Neural cell (in vitro differentiated cells): ENCODE measurements around the gene GSTT2. TPM values are rescaled to one million over a fixed set of nuclear protein-coding genes. Genes with fewer than 3 reads are reported as not detected.

Experiments
- H2AFZ ChIP-seq: fragments of 200-600, 300-800 bp; sonication (generic), shearing (Covaris generic); 2 replicates; pipeline ENCODE4 v1.6.0; 2014; ENCODE audit warnings: low read depth, mild to moderate bottlenecking, antibody characterized with exemption, low read length, moderate library complexity
- H3F3A ChIP-seq: fragments of 200-600 bp; shearing (Covaris generic); 2 replicates; pipeline ENCODE4 v1.6.1; 2016; ENCODE audit warnings: mild to moderate bottlenecking, moderate library complexity, mixed read lengths, antibody characterized with exemption, low read length; ENCODE audit not compliant: insufficient read depth, poor library complexity, severe bottlenecking
- H3K27ac ChIP-seq: fragments of 200-600, 300-800 bp; sonication (generic), shearing (Covaris generic); 2 replicates; pipeline ENCODE4 v1.5.1; 2014; ENCODE audit warnings: mild to moderate bottlenecking, low read length, moderate library complexity
- H3K27me3 ChIP-seq: fragments of 300-800, 200-600 bp; sonication (generic), shearing (Covaris generic); 2 replicates; pipeline ENCODE4 v1.6.0; 2014; ENCODE audit warnings: mild to moderate bottlenecking, low read depth, low read length, moderate library complexity; ENCODE audit not compliant: insufficient read depth
- H3K36me3 ChIP-seq: fragments of 300-800, 200-600 bp; sonication (generic), shearing (Covaris generic); 2 replicates; pipeline ENCODE4 v1.5.1; 2014; ENCODE audit warnings: mild to moderate bottlenecking, antibody characterized with exemption, low read length, moderate library complexity; ENCODE audit not compliant: insufficient read depth
- H3K4me2 ChIP-seq: fragments of 300-800, 200-600 bp; sonication (generic), shearing (Covaris generic); 2 replicates; pipeline ENCODE4 v1.6.0; 2014; ENCODE audit warnings: mild to moderate bottlenecking, low read length
- H3K4me3 ChIP-seq: fragments of 300-800, 200-600 bp; sonication (generic), shearing (Covaris generic); 2 replicates; pipeline ENCODE4 v1.5.1; 2014; ENCODE audit warnings: mild to moderate bottlenecking, low read length, moderate library complexity
- H3K79me2 ChIP-seq: fragments of 200-600 bp; shearing (Covaris generic); replicated peaks from 2 replicates; pipeline ENCODE4 v1.6.0; 2014; ENCODE audit warnings: mild to moderate bottlenecking, low read length, moderate library complexity; ENCODE audit not compliant: insufficient read depth
- H3K9ac ChIP-seq: fragments of 300-800, 200-600 bp; sonication (generic), shearing (Covaris generic); 2 replicates; pipeline ENCODE4 v1.6.1; 2016; ENCODE audit warnings: mild to moderate bottlenecking, low read length, mixed read lengths
- H3K9me2 ChIP-seq: fragments of 200-600 bp; shearing (Covaris generic); 2 replicates; pipeline ENCODE4 v1.6.1; 2016; ENCODE audit warnings: mild to moderate bottlenecking, low read length, mixed read lengths; ENCODE audit not compliant: insufficient read depth
- H3K9me3 ChIP-seq: fragments of 200-600, 300-800 bp; sonication (generic), shearing (Covaris generic); 2 replicates; pipeline ENCODE4 v1.6.1; 2016; ENCODE audit warnings: mild to moderate bottlenecking, mixed run types, low read length, moderate library complexity, mixed read lengths
- H4K20me1 ChIP-seq: fragments of 200-600 bp; shearing (Covaris generic); 2 replicates; pipeline ENCODE4 v1.6.1; 2016; ENCODE audit warnings: mild to moderate bottlenecking, mixed run types; ENCODE audit not compliant: insufficient read depth
- EP300 ChIP-seq: fragments of 450-650 bp; conservative IDR thresholded peaks from 2 replicates; pipeline ENCODE4 v1.6.1; 2014; ENCODE audit warnings: antibody characterized with exemption, mild to moderate bottlenecking, moderate library complexity; ENCODE audit not compliant: poor library complexity, severe bottlenecking
- EZH2 ChIP-seq: fragments of 200-600, 300-800 bp; shearing (Covaris generic), sonication (generic); IDR thresholded peaks from 2 replicates; pipeline ENCODE4 v1.6.1; 2014; ENCODE audit warnings: antibody characterized with exemption, low read length, borderline replicate concordance, mild to moderate bottlenecking; ENCODE audit not compliant: insufficient read depth, poor library complexity, severe bottlenecking
- MXI1 ChIP-seq: fragments of 450-650 bp; conservative IDR thresholded peaks from 2 replicates; pipeline ENCODE4 v1.6.1; 2014; ENCODE audit warnings: antibody characterized with exemption, mild to moderate bottlenecking; ENCODE audit not compliant: poor library complexity, severe bottlenecking
- POLR2AphosphoS5 ChIP-seq: IDR thresholded peaks from 2 replicates; pipeline ENCODE4 v1.6.1; 2012
- RAD21 ChIP-seq: fragments of 450-650 bp; conservative IDR thresholded peaks from 2 replicates; pipeline ENCODE4 v1.6.1; 2014; ENCODE audit warnings: antibody characterized with exemption, mild to moderate bottlenecking, moderate library complexity
- SMC3 ChIP-seq: fragments of 450-650 bp; conservative IDR thresholded peaks from 2 replicates; pipeline ENCODE4 v1.6.1; 2014; ENCODE audit warnings: antibody characterized with exemption, mild to moderate bottlenecking, moderate library complexity; ENCODE audit not compliant: poor library complexity
- TAF1 ChIP-seq: IDR thresholded peaks from 2 replicates; pipeline ENCODE4 v1.6.1; 2012; ENCODE audit warnings: low read depth
- polyA plus RNA-seq: library from polyadenylated mRNA; depleted of rRNA; stranded (reverse); fragments of >200 nt; gene quantifications from 2 replicates; pipeline ENCODE4 v1.2.3, GENCODE V29; 2014
- TF ChIP-seq, protein P1 (sequence below): IDR thresholded peaks from 2 replicates; pipeline ENCODE4 v1.6.1; 2012; ENCODE audit warnings: borderline replicate concordance
- TF ChIP-seq, protein P2 (sequence below): fragments of 450-650 bp; IDR thresholded peaks from 2 replicates; pipeline ENCODE4 v1.5.1; 2014; ENCODE audit warnings: antibody characterized with exemption, mild to moderate bottlenecking, moderate library complexity; ENCODE audit not compliant: poor library complexity, severe bottlenecking

The GSTT2 gene
- polyA plus RNA-seq, 1 donor from 2014 or later: not detected

DNA sequence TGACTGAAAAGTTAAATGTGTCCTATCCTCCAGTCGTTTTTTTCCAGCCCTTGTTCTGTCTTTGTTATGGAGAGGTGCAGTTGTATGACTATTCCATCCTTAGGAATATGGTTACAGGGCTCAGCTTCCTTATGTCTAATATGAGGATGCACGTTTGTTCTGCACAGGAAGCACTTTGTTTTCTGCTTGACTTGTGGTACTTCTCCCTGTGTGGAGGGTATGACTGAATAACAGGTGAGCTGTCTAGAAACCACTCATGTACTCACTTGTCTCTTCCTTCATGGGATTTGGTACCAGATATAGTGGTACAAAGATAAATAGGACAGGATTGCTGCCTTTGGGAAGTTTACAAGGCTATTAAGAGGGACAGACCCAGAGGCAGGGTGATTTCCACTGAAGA lies 48.6 kb downstream of the GSTT2 start:
- H3F3A ChIP-seq: no peaks in the 10 kb centered on the region
- no peaks in the 10 kb centered on the region for H4K20me1 ChIP-seq
- no peak overlapping the region for H3K27ac ChIP-seq
- H3K27me3 ChIP-seq: no peaks in the 10 kb centered on the region
- no peak overlapping the region for H3K4me2 ChIP-seq
- peaks cover 28% of the 10 kb centered on the region for H3K79me2 ChIP-seq
- H3K4me3 ChIP-seq: no peak overlapping the region
- no peak overlapping the region for H2AFZ ChIP-seq
- H3K9ac ChIP-seq: no peak overlapping the region
- H3K36me3 ChIP-seq: no peaks in the 10 kb centered on the region
- TF ChIP-seq RAD21: no peak
- no peaks in the 10 kb centered on the region for H3K9me3 ChIP-seq
- no peaks in the 10 kb centered on the region for H3K9me2 ChIP-seq

DNA sequence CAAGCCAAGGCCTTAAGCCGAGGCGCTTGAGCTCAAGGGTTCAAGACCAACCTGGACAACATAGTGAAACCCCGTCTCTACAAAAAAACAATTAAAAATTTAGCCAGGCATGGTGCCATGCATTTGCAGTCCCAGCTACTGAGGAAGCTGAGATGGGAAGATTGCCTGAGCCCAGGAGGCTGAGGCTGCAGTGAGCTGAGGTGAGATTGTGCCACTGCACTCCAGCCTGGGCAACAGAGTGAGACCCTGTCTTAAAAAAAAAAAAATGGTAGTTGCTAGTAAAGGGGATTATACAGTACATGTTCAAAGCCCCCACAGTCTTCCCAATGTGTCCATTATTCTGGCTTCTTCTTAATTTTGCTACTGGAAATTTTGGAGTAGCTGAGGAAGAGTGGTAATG lies 49.4 kb downstream of the GSTT2 start:
- H3K9me3 ChIP-seq: no peaks in the 10 kb centered on the region
- no peaks in the 10 kb centered on the region for H3F3A ChIP-seq
- H4K20me1 ChIP-seq: no peaks in the 10 kb centered on the region
- no peak overlapping the region for H2AFZ ChIP-seq
- no peak overlapping the region for H3K4me3 ChIP-seq
- no peaks in the 10 kb centered on the region for H3K36me3 ChIP-seq
- H3K4me2 ChIP-seq: no peak overlapping the region
- no peak for TF ChIP-seq EP300
- TF ChIP-seq POLR2AphosphoS5: no peak
- TF ChIP-seq, protein P1, sequence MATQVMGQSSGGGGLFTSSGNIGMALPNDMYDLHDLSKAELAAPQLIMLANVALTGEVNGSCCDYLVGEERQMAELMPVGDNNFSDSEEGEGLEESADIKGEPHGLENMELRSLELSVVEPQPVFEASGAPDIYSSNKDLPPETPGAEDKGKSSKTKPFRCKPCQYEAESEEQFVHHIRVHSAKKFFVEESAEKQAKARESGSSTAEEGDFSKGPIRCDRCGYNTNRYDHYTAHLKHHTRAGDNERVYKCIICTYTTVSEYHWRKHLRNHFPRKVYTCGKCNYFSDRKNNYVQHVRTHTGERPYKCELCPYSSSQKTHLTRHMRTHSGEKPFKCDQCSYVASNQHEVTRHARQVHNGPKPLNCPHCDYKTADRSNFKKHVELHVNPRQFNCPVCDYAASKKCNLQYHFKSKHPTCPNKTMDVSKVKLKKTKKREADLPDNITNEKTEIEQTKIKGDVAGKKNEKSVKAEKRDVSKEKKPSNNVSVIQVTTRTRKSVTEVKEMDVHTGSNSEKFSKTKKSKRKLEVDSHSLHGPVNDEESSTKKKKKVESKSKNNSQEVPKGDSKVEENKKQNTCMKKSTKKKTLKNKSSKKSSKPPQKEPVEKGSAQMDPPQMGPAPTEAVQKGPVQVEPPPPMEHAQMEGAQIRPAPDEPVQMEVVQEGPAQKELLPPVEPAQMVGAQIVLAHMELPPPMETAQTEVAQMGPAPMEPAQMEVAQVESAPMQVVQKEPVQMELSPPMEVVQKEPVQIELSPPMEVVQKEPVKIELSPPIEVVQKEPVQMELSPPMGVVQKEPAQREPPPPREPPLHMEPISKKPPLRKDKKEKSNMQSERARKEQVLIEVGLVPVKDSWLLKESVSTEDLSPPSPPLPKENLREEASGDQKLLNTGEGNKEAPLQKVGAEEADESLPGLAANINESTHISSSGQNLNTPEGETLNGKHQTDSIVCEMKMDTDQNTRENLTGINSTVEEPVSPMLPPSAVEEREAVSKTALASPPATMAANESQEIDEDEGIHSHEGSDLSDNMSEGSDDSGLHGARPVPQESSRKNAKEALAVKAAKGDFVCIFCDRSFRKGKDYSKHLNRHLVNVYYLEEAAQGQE: no peak
- TF ChIP-seq TAF1: no peak
- TF ChIP-seq EZH2: no peak
- TF ChIP-seq SMC3: no peak
- H3K27ac ChIP-seq: no peak overlapping the region
- H3K9me2 ChIP-seq: no peaks in the 10 kb centered on the region
- no peaks in the 10 kb centered on the region for H3K27me3 ChIP-seq
- no peak overlapping the region for H3K9ac ChIP-seq
- peaks cover 28% of the 10 kb centered on the region for H3K79me2 ChIP-seq

DNA sequence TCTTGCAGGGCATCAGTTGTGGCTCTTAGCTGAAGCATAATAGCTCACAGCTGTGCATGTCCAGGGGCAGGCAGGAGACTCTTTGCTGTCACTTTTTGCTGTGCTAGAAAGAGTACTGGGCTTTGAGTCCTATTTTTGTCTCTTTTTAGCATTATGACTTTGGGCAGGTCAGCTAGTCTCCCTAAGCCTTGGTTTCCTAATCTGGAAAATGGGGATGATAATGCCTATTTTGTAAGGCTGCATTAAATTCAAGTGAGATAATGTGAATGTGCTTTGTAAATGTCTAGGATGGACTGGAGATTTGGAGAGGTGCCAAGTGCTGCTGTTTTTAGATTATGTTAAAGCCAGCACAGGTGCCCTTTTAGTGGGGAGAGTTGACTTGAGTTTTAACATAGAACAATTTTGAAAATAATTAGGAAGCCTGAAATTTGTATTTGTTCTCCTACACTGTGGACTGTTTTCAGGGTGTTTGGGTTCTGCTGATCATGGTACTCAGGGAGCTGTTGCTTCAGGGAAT lies 50.3 kb downstream of the GSTT2 start:
- Histone ChIP-seq H3K27me3 (no peaks in the 10 kb centered on the region), H3K4me3 (no peak overlapping the region), H3F3A (no peaks in the 10 kb centered on the region), H3K27ac (no peak overlapping the region), H3K9me3 (no peaks in the 10 kb centered on the region), H3K4me2 (no peak overlapping the region), H3K9me2 (no peaks in the 10 kb centered on the region), H3K9ac (no peak overlapping the region), H4K20me1 (no peaks in the 10 kb centered on the region), H3K36me3 (no peaks in the 10 kb centered on the region), H3K79me2 (peaks cover 20% of the 10 kb centered on the region), H2AFZ (no peak overlapping the region)
- TF ChIP-seq, protein P1: no peak
- no peak for TF ChIP-seq MXI1
- TF ChIP-seq, protein P2, sequence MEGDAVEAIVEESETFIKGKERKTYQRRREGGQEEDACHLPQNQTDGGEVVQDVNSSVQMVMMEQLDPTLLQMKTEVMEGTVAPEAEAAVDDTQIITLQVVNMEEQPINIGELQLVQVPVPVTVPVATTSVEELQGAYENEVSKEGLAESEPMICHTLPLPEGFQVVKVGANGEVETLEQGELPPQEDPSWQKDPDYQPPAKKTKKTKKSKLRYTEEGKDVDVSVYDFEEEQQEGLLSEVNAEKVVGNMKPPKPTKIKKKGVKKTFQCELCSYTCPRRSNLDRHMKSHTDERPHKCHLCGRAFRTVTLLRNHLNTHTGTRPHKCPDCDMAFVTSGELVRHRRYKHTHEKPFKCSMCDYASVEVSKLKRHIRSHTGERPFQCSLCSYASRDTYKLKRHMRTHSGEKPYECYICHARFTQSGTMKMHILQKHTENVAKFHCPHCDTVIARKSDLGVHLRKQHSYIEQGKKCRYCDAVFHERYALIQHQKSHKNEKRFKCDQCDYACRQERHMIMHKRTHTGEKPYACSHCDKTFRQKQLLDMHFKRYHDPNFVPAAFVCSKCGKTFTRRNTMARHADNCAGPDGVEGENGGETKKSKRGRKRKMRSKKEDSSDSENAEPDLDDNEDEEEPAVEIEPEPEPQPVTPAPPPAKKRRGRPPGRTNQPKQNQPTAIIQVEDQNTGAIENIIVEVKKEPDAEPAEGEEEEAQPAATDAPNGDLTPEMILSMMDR: no peak
- no peak for TF ChIP-seq TAF1
- TF ChIP-seq POLR2AphosphoS5: no peak
- no peak for TF ChIP-seq EP300
- no peak for TF ChIP-seq SMC3
- no peak for TF ChIP-seq EZH2
- TF ChIP-seq RAD21: no peak
